GM12878 (cell line): ENCODE data around the gene MEI1. TPM values are rescaled to one million over a fixed set of nuclear protein-coding genes. Genes with fewer than 3 reads are reported as not detected.

Source experiments
- ATAC-seq: fragments of 200-7000 bp; cut with Tn5 transposase; 3 replicates; pipeline ENCODE4 v1.9.1; 2020; ENCODE audit warnings: mild to moderate bottlenecking, moderate library complexity
- BruUV-seq: library from RNA; stranded (reverse); fragments of 400-500 nt; replicated peaks from 2 replicates; lab custom pipeline; 2021; lab: Mats Ljungman, UMichigan
- CTCF ChIA-PET: fragments of 300-600 bp; sonication (Branson Sonifier 250); formaldehyde crosslinking; extraction: SDS; loops from one replicate; lab custom pipeline; 2021; ENCODE audit warnings: inconsistent platforms; lab: Yijun Ruan, JAX
- POLR2A ChIA-PET: fragments of 350-600 bp; formaldehyde crosslinking; extraction: SDS; loops from one replicate; lab custom pipeline; 2021; ENCODE audit warnings: inconsistent platforms; lab: Charles Lee
- RAD21 ChIA-PET: fragments of 300-600 bp; sonication (Branson Sonifier 250); formaldehyde crosslinking; loops from one replicate; lab custom pipeline; 2023; ENCODE audit warnings: antibody characterized with exemption; ENCODE audit not compliant: unreplicated experiment; lab: Charles Lee
- SMC1A ChIA-PET: fragments of 300-600 bp; sonication (Branson Sonifier 250); formaldehyde crosslinking; loops from one replicate; lab custom pipeline; 2023; ENCODE audit not compliant: unreplicated experiment, uncharacterized antibody; lab: Charles Lee
- DNase-seq: peaks from one replicate; pipeline ENCODE4 v3.0.0-alpha.2; 2011; ENCODE audit warnings: low read depth, low spot score
- FAIRE-seq: peaks from 3 replicates; lab custom pipeline; 2011; peaks lifted over from hg19 to GRCh38; lab: Jason Lieb, UNC
- H2AFZ ChIP-seq: 2 replicates; pipeline ENCODE4 v1.6.0; 2011; ENCODE audit warnings: low read depth, low read length, control low read depth; ENCODE audit not compliant: control insufficient read depth
- H3K27ac ChIP-seq: 2 replicates; pipeline ENCODE4 v1.5.1; 2011; ENCODE audit warnings: control low read depth; ENCODE audit not compliant: control insufficient read depth, insufficient read depth
- H3K27me3 ChIP-seq, 2 experiments: replicated peaks in 1 of 2; 2 replicates each; pipeline versions ENCODE4 v1.6.0 to v1.6.1; 2011; ENCODE audit warnings: low read length in 1 of 2; ENCODE audit not compliant: control insufficient read depth in 2 of 2, insufficient read depth in 2 of 2
- H3K36me3 ChIP-seq, 2 experiments: 2 replicates each; pipeline ENCODE4 v1.5.1; 2011; ENCODE audit warnings: low read length in 1 of 2; ENCODE audit not compliant: control insufficient read depth in 2 of 2, insufficient read depth in 2 of 2
- H3K4me1 ChIP-seq: 2 replicates; pipeline ENCODE4 v1.6.1; 2011; ENCODE audit warnings: mild to moderate bottlenecking, low read length, moderate library complexity, mixed read lengths; ENCODE audit not compliant: control insufficient read depth, insufficient read depth
- H3K4me2 ChIP-seq: 2 replicates; pipeline ENCODE4 v1.6.0; 2011; ENCODE audit warnings: control low read depth; ENCODE audit not compliant: control insufficient read depth, insufficient read depth
- H3K4me3 ChIP-seq: fragments of 200-600 bp; sonication (generic); 2 replicates; pipeline ENCODE4 v1.5.1; 2016
- H3K79me2 ChIP-seq: 2 replicates; pipeline ENCODE4 v1.6.0; 2011; ENCODE audit warnings: low read length; ENCODE audit not compliant: control insufficient read depth, insufficient read depth
- H3K9ac ChIP-seq: 2 replicates; pipeline ENCODE4 v1.8.0; 2011; ENCODE audit warnings: low read length, control low read depth, mixed read lengths; ENCODE audit not compliant: control insufficient read depth, insufficient read depth
- H3K9me3 ChIP-seq: replicated peaks from 3 replicates; pipeline ENCODE4 v1.5.1; 2011; ENCODE audit warnings: mild to moderate bottlenecking, low read length; ENCODE audit not compliant: control insufficient read depth, insufficient read depth
- H4K20me1 ChIP-seq: 2 replicates; pipeline ENCODE4 v1.6.0; 2011; ENCODE audit not compliant: control insufficient read depth, insufficient read depth
- CBX5 ChIP-seq: sonication (generic); IDR thresholded peaks from 2 replicates; pipeline ENCODE4 v1.6.1; 2016; ENCODE audit warnings: low read depth, moderate library complexity, mild to moderate bottlenecking, inconsistent platforms
- CHD4 ChIP-seq: fragments of 200-600 bp; sonication (generic); IDR thresholded peaks from 2 replicates; pipeline ENCODE4 v1.6.1; 2016; ENCODE audit warnings: mild to moderate bottlenecking
- CREB1 ChIP-seq: IDR thresholded peaks from 2 replicates; pipeline ENCODE4 v1.6.1; 2012; ENCODE audit warnings: low read depth, mild to moderate bottlenecking, inconsistent platforms
- DPF2 ChIP-seq: fragments of 450-650 bp; IDR thresholded peaks from 2 replicates; pipeline ENCODE4 v1.6.1; 2017; ENCODE audit warnings: mild to moderate bottlenecking
- EGR1 ChIP-seq, 2 experiments: IDR thresholded peaks; 1 replicate in 1 of 2; 2 replicates in 1 of 2; pipeline ENCODE4 v1.6.1; 2011 to 2012; ENCODE audit warnings: low read depth in 2 of 2, low read length in 2 of 2, borderline replicate concordance in 1 of 2, mild to moderate bottlenecking in 1 of 2, moderate library complexity in 1 of 2
- ETV6 ChIP-seq, 2 experiments: fragments of 450-650 bp in 1 of 2; IDR thresholded peaks in 1 of 2; conservative IDR thresholded peaks in 1 of 2; 2 replicates each; pipeline ENCODE4 v1.6.1; 2014; ENCODE audit warnings: antibody characterized with exemption in 1 of 2, borderline replicate concordance in 1 of 2, low read depth in 1 of 2, mild to moderate bottlenecking in 1 of 2, moderate library complexity in 1 of 2
- EZH2 ChIP-seq: IDR thresholded peaks from 2 replicates; pipeline ENCODE4 v1.6.1; 2012; ENCODE audit warnings: low read depth, mild to moderate bottlenecking, control low read depth, inconsistent platforms, low read length, borderline replicate concordance; ENCODE audit not compliant: control insufficient read depth
- HDGF ChIP-seq: fragments of 450-650 bp; IDR thresholded peaks from 2 replicates; pipeline ENCODE4 v1.6.1; 2016; ENCODE audit warnings: antibody characterized with exemption
- IRF4 ChIP-seq: IDR thresholded peaks from 2 replicates; pipeline ENCODE4 v1.6.1; 2011; ENCODE audit warnings: low read depth, low read length
- KDM1A ChIP-seq: fragments of 200-600 bp; sonication (generic); IDR thresholded peaks from 2 replicates; pipeline ENCODE4 v1.6.1; 2016; ENCODE audit warnings: borderline replicate concordance
- LARP7 ChIP-seq: fragments of 450-650 bp; IDR thresholded peaks from 2 replicates; pipeline ENCODE4 v1.6.1; 2017; ENCODE audit warnings: mild to moderate bottlenecking
- MAX ChIP-seq: IDR thresholded peaks from 2 replicates; pipeline ENCODE4 v1.6.1; 2012; ENCODE audit warnings: low read depth, low read length, improper control_type of control experiment
- MEF2B ChIP-seq: fragments of 450-650 bp; IDR thresholded peaks from 2 replicates; pipeline ENCODE4 v1.6.1; 2018; ENCODE audit warnings: mild to moderate bottlenecking, moderate library complexity; ENCODE audit not compliant: partially characterized antibody, poor library complexity, severe bottlenecking
- MYB ChIP-seq: fragments of 150-350 bp; IDR thresholded peaks from 2 replicates; pipeline ENCODE4 v1.6.1; 2014; ENCODE audit warnings: mild to moderate bottlenecking, low read depth, low read length, borderline replicate concordance
- RCOR1 ChIP-seq: conservative IDR thresholded peaks from 2 replicates; pipeline ENCODE4 v1.6.1; 2012; ENCODE audit warnings: low read depth, low read length, improper control_type of control experiment
- SKIL ChIP-seq: fragments of 450-650 bp; IDR thresholded peaks from 2 replicates; pipeline ENCODE4 v1.6.1; 2017; ENCODE audit warnings: mild to moderate bottlenecking, low read depth, inconsistent platforms; ENCODE audit not compliant: poor library complexity, severe bottlenecking
- USF2 ChIP-seq: IDR thresholded peaks from 2 replicates; pipeline ENCODE4 v1.6.1; 2011; ENCODE audit warnings: low read depth, low read length, improper control_type of control experiment, borderline replicate concordance
- ZBTB4 ChIP-seq: fragments of 450-650 bp; formaldehyde crosslinking; IDR thresholded peaks from 2 replicates; pipeline ENCODE4 v1.4.0; 2022; ENCODE audit warnings: mild to moderate bottlenecking, moderate library complexity
- ZNF217 ChIP-seq: fragments of 450-650 bp; IDR thresholded peaks from 2 replicates; pipeline ENCODE4 v1.6.1; 2017; ENCODE audit warnings: antibody characterized with exemption, mild to moderate bottlenecking
- WGBS: methylation state at CpG from one replicate; pipeline ENCODE4 v1.1.6; 2016; ENCODE audit warnings: low lambda C conversion rate; ENCODE audit not compliant: insufficient replicate concordance, insufficient coverage; ENCODE audit errors: missing lambda C conversion rate; 5-methylcytosine and 5-hydroxymethylcytosine counted together
- in situ Hi-C: fragments of 300-500 bp; cut with MboI; formaldehyde crosslinking; loops from 9 replicates; pipeline ENCODE4 v1.14.3; 2018; ENCODE audit warnings: mixed read lengths
- intact Hi-C: fragments of 100-400 bp; cut with micrococcal nuclease; formaldehyde crosslinking; loops from one replicate; pipeline ENCODE4 v1.14.2; 2022; ENCODE audit not compliant: unreplicated experiment
- polyA plus RNA-seq, 11 experiments: library from polyadenylated mRNA; depleted of rRNA in 4 of 11; unstranded in 6 of 11; stranded (reverse) in 5 of 11; fragments of >200 nt; fragmentation: Nextera tagmentation in 4 of 11; fragmentation: Illumina TruSeq in 1 of 11; extraction: Ambion mirVana in 4 of 11; extraction: Trizol in 1 of 11; gene quantifications; 1 replicate in 1 of 11; 2 replicates in 10 of 11; pipeline versions ENCODE4 v1.2.1 to v1.2.3, GENCODE V29; 2011 to 2016; ENCODE audit warnings: inconsistent platforms in 2 of 11, missing spikeins in 2 of 11, low read depth in 1 of 11
- total RNA-seq, 4 experiments: library from RNA; depleted of rRNA in 3 of 4; stranded (reverse); fragments of >200 nt in 3 of 4; fragmentation: Illumina TruSeq in 1 of 4; extraction: Trizol in 1 of 4; gene quantifications; 2 replicates each; pipeline versions ENCODE4 v1.2.1 to v1.2.3, GENCODE V29; 2013 to 2021

The MEI1 gene
- total and polyA plus RNA-seq, 10 of the 15 experiments (the other 5 are each of a cell fraction or from before 2014, with no cell fraction given), result 27.9 to 48.9 (median 35.8) TPM

GRCh38 chr22:41787331-41787730, 88.0 kb downstream of the MEI1 start (continued):
- no peak for TF ChIP-seq ETV6 (conservative IDR thresholded peaks at IDR 0.05 in 1 of 2, IDR thresholded peaks at IDR 0.05 in 1 of 2; ENCODE audit: borderline replicate concordance in 1 of 2, low read depth in 1 of 2)
- TF ChIP-seq MYB, result no peak
- no peak for TF ChIP-seq USF2
- no peak for TF ChIP-seq EGR1 (IDR thresholded peaks at IDR 0.05; ENCODE audit: borderline replicate concordance in 1 of 2, low read depth in 2 of 2, low read length in 2 of 2)
- no peak for TF ChIP-seq RCOR1
- no peak for TF ChIP-seq LARP7
- no peak for TF ChIP-seq MEF2B
- TF ChIP-seq CHD4, result no peak
- no peak for TF ChIP-seq SKIL

- in situ Hi-C loops (no loop called here), intact Hi-C loops (no loop called here)
- FAIRE-seq (no peak), ATAC-seq (no peak), DNase-seq (no peak)
- Histone ChIP-seq H3K27me3 (no peaks in the 10 kb centered on the region), H3K9me3 (no peaks in the 10 kb centered on the region), H3K79me2 (no peaks in the 10 kb centered on the region), H3K9ac (no peak overlapping the region), H3K36me3 (peaks cover 0 to 6% of the 10 kb centered on the region in 2 experiments; a peak in 2 of 4 replicates), H3K4me1 (no peaks in the 10 kb centered on the region), H4K20me1 (no peaks in the 10 kb centered on the region), H2AFZ (no peak overlapping the region), H3K4me2 (no peak overlapping the region), H3K27ac (no peak overlapping the region), H3K4me3 (no peak overlapping the region)
- ChIA-PET RAD21 (no interaction called here), POLR2A (no interaction called here), SMC1A (interaction anchor here (1.4 kb wide), 1 partner anchor 12 kb away, joined by 3 read pairs; no protein-coding TSS in a partner anchor), CTCF (no interaction called here)
- no TSS peak for BruUV-seq
- WGBS, result 95% methylated on average over 3 of the region's 3 CpGs
- TF ChIP-seq CREB1 (no peak), IRF4 (no peak), CBX5 (no peak), HDGF (no peak), EZH2 (no peak), ZBTB4 (CRISPR knock-in tag) (no peak), MAX (no peak), DPF2 (no peak), ZNF217 (no peak), KDM1A (no peak)
Observed at GRCh38 chr22:41793871-41794270, 94.6 kb downstream of the MEI1 start.
